A549 (cell line): ENCODE results near the gene NUP210. TPM values are rescaled to one million over a fixed set of nuclear protein-coding genes. Genes with fewer than 3 reads are reported as not detected.

ENCODE experiments used
- ATAC-seq, 2 experiments: fragments of 200-7000 bp in 1 of 2; fragments of >200 bp in 1 of 2; cut with Nextera tagmentation in 1 of 2; cut with Tn5 transposase in 1 of 2; 3 replicates each; pipeline versions ENCODE4 v1.8.0 to v1.9.1; 2018 to 2020; ENCODE audit warnings: mild to moderate bottlenecking in 1 of 2, moderate library complexity in 1 of 2
- CTCF ChIA-PET: fragments of 300-600 bp; sonication (Branson Sonifier 250); formaldehyde crosslinking; extraction: SDS; loops from one replicate; lab custom pipeline; 2021; ENCODE audit warnings: antibody characterized with exemption, inconsistent platforms; lab: Yijun Ruan, JAX
- POLR2A ChIA-PET: fragments of 350-600 bp; formaldehyde crosslinking; extraction: SDS; loops from one replicate; lab custom pipeline; 2021; ENCODE audit warnings: antibody characterized with exemption, inconsistent platforms; lab: Yijun Ruan, JAX
- DNase-seq, 2 experiments: peaks; one replicate each; pipeline versions ENCODE4 v3.0.0 to v3.0.0-alpha.2; 2011 to 2016; ENCODE audit warnings: low read depth in 1 of 2, low spot score in 1 of 2
- FAIRE-seq: peaks from 2 replicates; lab custom pipeline; 2011; peaks lifted over from hg19 to GRCh38; lab: Jason Lieb, UNC
- H3K27ac ChIP-seq, 2 experiments: fragments of >200 bp; sonication (Bioruptor Twin); formaldehyde crosslinking; 3 replicates each; pipeline ENCODE4 v1.5.1; 2016 to 2017
- H3K4me1 ChIP-seq: fragments of >200 bp; sonication (Bioruptor Twin); formaldehyde crosslinking; 3 replicates; pipeline ENCODE4 v1.6.1; 2016
- H3K4me2 ChIP-seq: fragments of >200 bp; sonication (Bioruptor Twin); formaldehyde crosslinking; 3 replicates; pipeline ENCODE4 v1.6.1; 2016
- H3K4me3 ChIP-seq: fragments of >200 bp; sonication (Bioruptor Twin); formaldehyde crosslinking; 3 replicates; pipeline ENCODE4 v1.5.1; 2016
- H3K9me3 ChIP-seq: fragments of >200 bp; sonication (Bioruptor Twin); formaldehyde crosslinking; 3 replicates; pipeline ENCODE4 v1.6.1; 2016
- ATOH8 ChIP-seq: fragments of 250-450 bp; sonication (Bioruptor Pico); IDR thresholded peaks from 2 replicates; pipeline ENCODE4 v1.5.0; 2020; ENCODE audit warnings: low read depth, mild to moderate bottlenecking, moderate library complexity
- BCL3 ChIP-seq: fragments of >200 bp; sonication (Bioruptor Twin); formaldehyde crosslinking; IDR thresholded peaks from 3 replicates; pipeline ENCODE4 v1.6.1; 2016
- BHLHE40 ChIP-seq: IDR thresholded peaks from 2 replicates; pipeline ENCODE4 v1.6.1; 2012; ENCODE audit warnings: low read depth, low read length, inconsistent platforms
- CBX8 ChIP-seq: fragments of 200-600 bp; sonication (generic); IDR thresholded peaks from 2 replicates; pipeline ENCODE4 v1.6.1; 2016
- CHD2 ChIP-seq: fragments of 150-350 bp; IDR thresholded peaks from 2 replicates; pipeline ENCODE4 v1.6.1; 2014; ENCODE audit warnings: low read length; ENCODE audit not compliant: partially characterized antibody
- CTCF ChIP-seq: fragments of >200 bp; sonication (Bioruptor Twin); formaldehyde crosslinking; IDR thresholded peaks from 3 replicates; pipeline ENCODE4 v1.5.1; 2016
- E2F6 ChIP-seq: IDR thresholded peaks from 2 replicates; pipeline ENCODE4 v1.6.1; 2012; ENCODE audit warnings: low read depth, borderline replicate concordance
- EHF ChIP-seq: fragments of 250-450 bp; sonication (Bioruptor Pico); IDR thresholded peaks from 2 replicates; pipeline ENCODE4 v1.5.0; 2020; ENCODE audit warnings: mild to moderate bottlenecking
- ELK1 ChIP-seq: fragments of 150-350 bp; IDR thresholded peaks from 2 replicates; pipeline ENCODE4 v1.6.1; 2014; ENCODE audit warnings: low read depth, mild to moderate bottlenecking, low read length
- ESRRA ChIP-seq: fragments of 150-350 bp; IDR thresholded peaks from 2 replicates; pipeline ENCODE4 v1.6.1; 2014; ENCODE audit warnings: mild to moderate bottlenecking, low read length, borderline replicate concordance
- FOSB ChIP-seq: fragments of 250-450 bp; sonication (Bioruptor Pico); IDR thresholded peaks from 2 replicates; pipeline ENCODE4 v1.5.0; 2020; ENCODE audit warnings: mild to moderate bottlenecking, moderate library complexity
- FOSL2 ChIP-seq, 2 experiments: fragments of 450-650 bp in 1 of 2; fragments of >200 bp in 1 of 2; sonication (Bioruptor Twin) in 1 of 2; formaldehyde crosslinking; IDR thresholded peaks; 2 replicates each; pipeline versions ENCODE4 v1.5.0 to v1.6.1; 2016 to 2020; ENCODE audit warnings: mild to moderate bottlenecking in 1 of 2, moderate library complexity in 1 of 2
- HDAC2 ChIP-seq: fragments of 200-600 bp; sonication (generic); IDR thresholded peaks from 2 replicates; pipeline ENCODE4 v1.6.1; 2016
- HOXA7 ChIP-seq: fragments of 250-450 bp; sonication (Bioruptor Pico); IDR thresholded peaks from 2 replicates; pipeline ENCODE4 v1.5.0; 2020; ENCODE audit warnings: mild to moderate bottlenecking, moderate library complexity
- HOXB13 ChIP-seq: fragments of 250-450 bp; sonication (Bioruptor Pico); IDR thresholded peaks from 2 replicates; pipeline ENCODE4 v1.5.0; 2020; ENCODE audit warnings: low read depth, mild to moderate bottlenecking, moderate library complexity
- HOXB5 ChIP-seq: fragments of 250-450 bp; sonication (Bioruptor Pico); IDR thresholded peaks from 2 replicates; pipeline ENCODE4 v1.5.0; 2020; ENCODE audit warnings: mild to moderate bottlenecking, moderate library complexity
- JUNB ChIP-seq: fragments of >200 bp; sonication (Bioruptor Twin); formaldehyde crosslinking; IDR thresholded peaks from 2 replicates; pipeline ENCODE4 v1.6.1; 2016
- KDM1A ChIP-seq: fragments of 200-600 bp; sonication (generic); IDR thresholded peaks from 2 replicates; pipeline ENCODE4 v1.6.1; 2016; ENCODE audit warnings: low read depth, mild to moderate bottlenecking
- KDM5A ChIP-seq: fragments of 200-600 bp; sonication (generic); IDR thresholded peaks from 2 replicates; pipeline ENCODE4 v1.6.1; 2016; ENCODE audit warnings: antibody characterized with exemption, mild to moderate bottlenecking
- MAFK ChIP-seq: fragments of 450-650 bp; IDR thresholded peaks from 2 replicates; pipeline ENCODE4 v1.6.1; 2014; ENCODE audit not compliant: partially characterized antibody
- MYC ChIP-seq: IDR thresholded peaks from 2 replicates; pipeline ENCODE4 v1.6.1; 2012; ENCODE audit warnings: mild to moderate bottlenecking, inconsistent platforms, low read length, improper control_type of control experiment, borderline replicate concordance
- NPAS2 ChIP-seq: fragments of 250-450 bp; sonication (Bioruptor Pico); IDR thresholded peaks from 2 replicates; pipeline ENCODE4 v1.8.0; 2022; ENCODE audit warnings: mild to moderate bottlenecking, moderate library complexity, borderline replicate concordance
- NR3C1 ChIP-seq: fragments of >200 bp; sonication (Bioruptor Twin); formaldehyde crosslinking; IDR thresholded peaks from 3 replicates; pipeline ENCODE4 v1.6.1; 2017
- PBX3 ChIP-seq: IDR thresholded peaks from 2 replicates; pipeline ENCODE4 v1.6.1; 2012
- POLR2A ChIP-seq: IDR thresholded peaks from 2 replicates; pipeline ENCODE4 v1.6.1; 2012; ENCODE audit warnings: mild to moderate bottlenecking, low read length
- RAD21 ChIP-seq, 2 experiments: fragments of >200 bp in 1 of 2; sonication (Bioruptor Twin) in 1 of 2; formaldehyde crosslinking in 1 of 2; IDR thresholded peaks in 1 of 2; conservative IDR thresholded peaks in 1 of 2; 2 replicates in 1 of 2; 3 replicates in 1 of 2; pipeline ENCODE4 v1.6.1; 2012 to 2018; ENCODE audit warnings: inconsistent platforms in 1 of 2
- SMC3 ChIP-seq: fragments of >200 bp; sonication (Bioruptor Twin); formaldehyde crosslinking; IDR thresholded peaks from 3 replicates; pipeline ENCODE4 v1.6.1; 2018; ENCODE audit warnings: inconsistent platforms
- ZFP36 ChIP-seq: fragments of 450-650 bp; IDR thresholded peaks from 2 replicates; pipeline ENCODE4 v1.6.1; 2014; ENCODE audit warnings: borderline replicate concordance; ENCODE audit not compliant: partially characterized antibody
- WGBS: methylation state at CpG from one replicate; pipeline ENCODE4 v1.1.6; 2017; ENCODE audit errors: missing lambda C conversion rate; 5-methylcytosine and 5-hydroxymethylcytosine counted together
- polyA plus RNA-seq, 4 experiments: library from polyadenylated mRNA; depleted of rRNA in 3 of 4; stranded (reverse); fragments of >200 nt; fragmentation: RNase III in 1 of 4; extraction: RNeasy Plus Mini Kit Qiagen cat#74134 plus additional on column Dnase treatment in 1 of 4; gene quantifications; 2 replicates in 3 of 4; 3 replicates in 1 of 4; pipeline ENCODE4 v1.2.3, GENCODE V29; 2011 to 2017

Gene NUP210
- polyA plus RNA-seq, 2 of the 4 experiments (the other 2 are of a cell fraction), result 25.7 to 28.1 TPM

GRCh38 chr3:13287833-13288232 is 132.3 kb downstream of the NUP210 start:
- Histone ChIP-seq H3K27ac (no peak overlapping the region), H3K4me2 (no peak overlapping the region), H3K4me3 (no peak overlapping the region), H3K9me3 (peaks cover 39% of the 10 kb centered on the region), H3K4me1 (no peaks in the 10 kb centered on the region)
- POLR2A ChIA-PET, result no interaction called here
- no peak for ATAC-seq
- TF ChIP-seq ELK1 (no peak), MAFK (peak; percentile 54)
- WGBS, result 36% methylated on average over 4 of the region's 4 CpGs
- CTCF ChIA-PET, result interaction anchor here (1.0 to 1.1 kb wide), 2 partner anchors 15 to 196 kb away, joined by 3 read pairs; no protein-coding TSS in a partner anchor
- no peak for DNase-seq
- peak; percentile 7 for FAIRE-seq

GRCh38 chr3:13286873-13287272 is 133.2 kb downstream of the NUP210 start:
- H3K4me1 ChIP-seq, result peaks cover 4% of the 10 kb centered on the region; the same call in 1 of the 3 replicates
- no peak overlapping the region for H3K27ac ChIP-seq
- WGBS, result 29% methylated on average over 2 of the region's 2 CpGs
- no peak for FAIRE-seq
- peaks cover 39% of the 10 kb centered on the region for H3K9me3 ChIP-seq
- no peak overlapping the region for H3K4me3 ChIP-seq
- ATAC-seq, result no peak
- H3K4me2 ChIP-seq, result no peak overlapping the region
- no peak for TF ChIP-seq HOXB13 (CRISPR knock-in tag)
- no peak for TF ChIP-seq SMC3
- TF ChIP-seq BCL3, result no peak
- no peak for TF ChIP-seq HDAC2
- no peak for TF ChIP-seq POLR2A
- no peak for TF ChIP-seq ATOH8 (CRISPR knock-in tag)
- no peak for TF ChIP-seq EHF (CRISPR knock-in tag)
- no peak for TF ChIP-seq NPAS2 (CRISPR knock-in tag)
- TF ChIP-seq JUNB, result no peak
- no peak for TF ChIP-seq RAD21 (conservative IDR thresholded peaks at IDR 0.05 in 1 of 2, IDR thresholded peaks at IDR 0.05 in 1 of 2)
- ChIA-PET CTCF (interaction anchor here (1.0 kb wide), 1 partner anchor 195 kb away, joined by 5 read pairs; no protein-coding TSS in a partner anchor), POLR2A (no interaction called here)
- DNase-seq, result no peak

- FAIRE-seq, result no peak
- peaks cover 39% of the 10 kb centered on the region for H3K9me3 ChIP-seq
- POLR2A ChIA-PET, result no interaction called here
- no peak for DNase-seq
- 51% methylated on average over 8 of the region's 11 CpGs for WGBS
- H3K27ac ChIP-seq, result no peak overlapping the region
- peaks cover 6% of the 10 kb centered on the region; the same call in 1 of the 3 replicates for H3K4me1 ChIP-seq
- H3K4me2 ChIP-seq, result no peak overlapping the region
- ATAC-seq, result no peak
- H3K4me3 ChIP-seq, result no peak overlapping the region
- CTCF ChIA-PET, result interaction anchor here (2.4 to 6.0 kb wide), 7 partner anchors 12 to 193 kb away, joined by 5 to 36 read pairs (median 12); no protein-coding TSS in a partner anchor
- no peak for TF ChIP-seq MYC
- no peak for TF ChIP-seq E2F6
- TF ChIP-seq CBX8, result no peak
- TF ChIP-seq PBX3, result no peak
- no peak for TF ChIP-seq CHD2
- no peak for TF ChIP-seq SMC3
- no peak for TF ChIP-seq HOXA7 (CRISPR knock-in tag)
- no peak for TF ChIP-seq RAD21 (conservative IDR thresholded peaks at IDR 0.05 in 1 of 2, IDR thresholded peaks at IDR 0.05 in 1 of 2)
- no peak for TF ChIP-seq NR3C1
- no peak for TF ChIP-seq BHLHE40
- no peak for TF ChIP-seq CTCF
- no peak for TF ChIP-seq FOSL2 (IDR thresholded peaks at IDR 0.05)
- TF ChIP-seq FOSL2 (CRISPR knock-in tag; IDR thresholded peaks at IDR 0.05), result no peak
- no peak for TF ChIP-seq HOXB5 (CRISPR knock-in tag)
- no peak for TF ChIP-seq KDM1A
- no peak for TF ChIP-seq FOSB (CRISPR knock-in tag)
- no peak for TF ChIP-seq ZFP36
- no peak for TF ChIP-seq ESRRA
- TF ChIP-seq KDM5A, result no peak
- TF ChIP-seq EHF (CRISPR knock-in tag), result no peak
Observed at GRCh38 chr3:13285007-13285567, 135.0 kb downstream of the NUP210 start.
